ENCODE data around the gene CLEC1B. TPM values are rescaled to one million over a fixed set of nuclear protein-coding genes. Genes with fewer than 3 reads are reported as not detected.
"Not testable (repeated sequence)": the region's sequence is repeated elsewhere in the genome, so short reads cannot be mapped to it uniquely, and the experiment has no call there.

Gene CLEC1B
- total RNA-seq, 1 donor from 2014 or later = not detected

DNA sequence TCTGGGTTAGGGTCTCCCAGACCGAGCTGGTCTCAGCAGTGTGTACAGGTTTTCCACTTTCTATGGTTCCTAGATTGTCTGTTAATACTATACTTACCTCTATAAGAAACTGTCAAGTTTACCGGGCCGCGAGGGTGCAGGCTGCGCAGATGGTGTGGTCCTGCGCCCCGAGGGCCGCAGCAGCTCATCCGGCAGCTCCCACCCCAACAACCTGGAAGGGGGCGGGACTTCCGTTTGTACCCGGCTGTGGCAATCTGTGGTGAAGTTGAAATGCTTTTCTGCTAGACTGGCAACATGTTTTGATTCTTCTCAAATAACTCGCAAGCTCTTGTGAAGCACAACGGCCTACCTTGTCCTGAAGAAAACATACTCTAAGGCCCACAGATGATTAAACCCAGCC is 31.5 kb upstream of the CLEC1B start, which contains the start of gene CLEC9A:
TSS of gene CLEC9A (plus strand) at position 237 of the 400 bp plus-strand sequence. CDS start 22,006 bp downstream, outside the sequence.
- peaks cover 2% of the 10 kb centered on the region for H3K9me3 Mint-ChIP-seq (ENCODE audit: unreplicated experiment)
- no peaks in the 10 kb centered on the region for H3K79me2 ChIP-seq (ENCODE audit: insufficient read depth, low read length)
- H3K27me3 Mint-ChIP-seq (ENCODE audit: low read depth, unreplicated experiment) = no peaks in the 10 kb centered on the region
- no peaks in the 10 kb centered on the region for H3K9me3 ChIP-seq (ENCODE audit: insufficient read depth, low read depth, low read length)
- DNase-seq (ENCODE audit: low read depth) (no peak), FAIRE-seq (no peak)
- peak within 1 kb of the TSS; percentile 37 for H3K9ac ChIP-seq (ENCODE audit: low read length)
- peaks cover 6% of the 10 kb centered on the region for H3K4me1 ChIP-seq (ENCODE audit: insufficient read depth, low read length)
- H3K27ac ChIP-seq (ENCODE audit: low read depth, low read length) = peak within 1 kb of the TSS; percentile 75
- H3K27me3 ChIP-seq (ENCODE audit: insufficient read depth, low read length) = no peaks in the 10 kb centered on the region
- peak within 1 kb of the TSS; percentile 67 for H3K4me2 ChIP-seq (ENCODE audit: low read length)
- no peak within 1 kb of the TSS for H2AFZ ChIP-seq (ENCODE audit: low read depth, low read length)
- H3K27ac Mint-ChIP-seq (ENCODE audit: unreplicated experiment) = peak within 1 kb of the TSS; percentile 88
- no peak within 1 kb of the TSS for H3K4me3 Mint-ChIP-seq (ENCODE audit: unreplicated experiment)
- no peaks in the 10 kb centered on the region for H3K36me3 ChIP-seq (ENCODE audit: insufficient read depth, low read length)
- no peaks in the 10 kb centered on the region for H4K20me1 ChIP-seq (ENCODE audit: insufficient read depth, low read length)
- no peak within 1 kb of the TSS for H3K4me3 ChIP-seq (ENCODE audit: insufficient read depth, low read depth, low read length)
- H3K4me1 Mint-ChIP-seq (ENCODE audit: low read depth, unreplicated experiment) = peaks cover 9% of the 10 kb centered on the region
- TF ChIP-seq EZH2 (IDR thresholded peaks at IDR 0.05; ENCODE audit: insufficient read depth, low read length) = no peak
- TF ChIP-seq, protein P1, sequence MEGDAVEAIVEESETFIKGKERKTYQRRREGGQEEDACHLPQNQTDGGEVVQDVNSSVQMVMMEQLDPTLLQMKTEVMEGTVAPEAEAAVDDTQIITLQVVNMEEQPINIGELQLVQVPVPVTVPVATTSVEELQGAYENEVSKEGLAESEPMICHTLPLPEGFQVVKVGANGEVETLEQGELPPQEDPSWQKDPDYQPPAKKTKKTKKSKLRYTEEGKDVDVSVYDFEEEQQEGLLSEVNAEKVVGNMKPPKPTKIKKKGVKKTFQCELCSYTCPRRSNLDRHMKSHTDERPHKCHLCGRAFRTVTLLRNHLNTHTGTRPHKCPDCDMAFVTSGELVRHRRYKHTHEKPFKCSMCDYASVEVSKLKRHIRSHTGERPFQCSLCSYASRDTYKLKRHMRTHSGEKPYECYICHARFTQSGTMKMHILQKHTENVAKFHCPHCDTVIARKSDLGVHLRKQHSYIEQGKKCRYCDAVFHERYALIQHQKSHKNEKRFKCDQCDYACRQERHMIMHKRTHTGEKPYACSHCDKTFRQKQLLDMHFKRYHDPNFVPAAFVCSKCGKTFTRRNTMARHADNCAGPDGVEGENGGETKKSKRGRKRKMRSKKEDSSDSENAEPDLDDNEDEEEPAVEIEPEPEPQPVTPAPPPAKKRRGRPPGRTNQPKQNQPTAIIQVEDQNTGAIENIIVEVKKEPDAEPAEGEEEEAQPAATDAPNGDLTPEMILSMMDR (IDR thresholded peaks at IDR 0.05; ENCODE audit: insufficient read depth, low read depth, low read length) = no peak
- no peaks in the 10 kb centered on the region for H3K36me3 Mint-ChIP-seq (ENCODE audit: low read depth, unreplicated experiment)

DNA sequence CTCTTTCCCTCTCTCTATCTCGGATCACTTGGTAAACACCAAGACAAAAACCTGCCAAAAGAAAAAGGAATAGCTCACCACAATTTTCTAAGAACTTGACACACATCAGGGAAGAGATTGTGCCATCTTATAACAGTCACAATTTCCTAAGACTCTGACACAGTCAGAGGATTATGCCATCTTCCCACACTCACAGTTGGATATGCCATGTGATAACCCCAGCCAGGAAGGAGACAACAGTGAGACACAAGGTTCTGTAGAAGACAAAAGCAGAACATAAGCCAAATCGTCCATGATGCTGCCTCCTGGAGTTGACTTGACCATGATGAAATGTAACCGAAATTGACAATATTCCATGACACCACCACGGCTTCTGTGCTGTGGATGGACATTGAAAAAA is 28.8 kb upstream of the CLEC1B start:
- Histone ChIP-seq H3K4me1 (ENCODE audit: insufficient read depth, low read length) (peaks cover 6% of the 10 kb centered on the region), H3K9ac (ENCODE audit: low read length) (no peak overlapping the region), H3K27ac (ENCODE audit: low read depth, low read length) (no peak overlapping the region), H3K9me3 (ENCODE audit: insufficient read depth, low read depth, low read length) (no peaks in the 10 kb centered on the region), H3K27me3 (ENCODE audit: insufficient read depth, low read length) (no peaks in the 10 kb centered on the region), H2AFZ (ENCODE audit: low read depth, low read length) (peak overlapping the region; percentile 59), H3K4me3 (ENCODE audit: insufficient read depth, low read depth, low read length) (no peak overlapping the region), H3K4me2 (ENCODE audit: low read length) (peak overlapping the region; percentile 56), H3K36me3 (ENCODE audit: insufficient read depth, low read length) (no peaks in the 10 kb centered on the region), H4K20me1 (ENCODE audit: insufficient read depth, low read length) (no peaks in the 10 kb centered on the region), H3K79me2 (ENCODE audit: insufficient read depth, low read length) (no peaks in the 10 kb centered on the region)
- Mint-ChIP-seq H3K9me3 (ENCODE audit: unreplicated experiment) (peaks cover 2% of the 10 kb centered on the region), H3K27ac (ENCODE audit: unreplicated experiment) (no peak overlapping the region), H3K36me3 (ENCODE audit: low read depth, unreplicated experiment) (no peaks in the 10 kb centered on the region), H3K27me3 (ENCODE audit: low read depth, unreplicated experiment) (no peaks in the 10 kb centered on the region), H3K4me1 (ENCODE audit: low read depth, unreplicated experiment) (peaks cover 9% of the 10 kb centered on the region), H3K4me3 (ENCODE audit: unreplicated experiment) (no peak overlapping the region)
- FAIRE-seq = no peak
- no peak for TF ChIP-seq EZH2 (IDR thresholded peaks at IDR 0.05; ENCODE audit: insufficient read depth, low read length)
- TF ChIP-seq, protein P1 (IDR thresholded peaks at IDR 0.05; ENCODE audit: insufficient read depth, low read depth, low read length) = no peak
- peak; percentile 1 for DNase-seq (ENCODE audit: low read depth)

DNA sequence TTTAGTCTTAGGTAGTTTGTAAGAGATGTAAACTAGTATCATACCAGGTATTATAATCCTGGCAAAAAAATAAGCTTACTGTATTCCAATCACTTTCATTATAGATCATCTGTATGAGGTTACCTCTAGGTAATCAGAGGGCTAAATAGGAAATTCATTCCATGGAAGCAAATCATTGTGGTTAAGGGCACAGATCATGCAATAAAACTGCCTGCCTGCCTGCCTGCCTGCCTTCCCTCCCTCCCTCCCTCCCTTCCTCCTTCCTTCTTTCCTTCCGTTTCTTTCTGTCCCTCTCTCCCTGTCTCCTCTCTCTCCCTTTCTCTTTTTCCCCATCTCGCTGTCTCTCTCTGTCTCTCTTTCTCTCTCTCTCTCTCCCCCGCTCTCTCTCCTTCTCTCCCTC is 28.4 kb upstream of the CLEC1B start:
- DNase-seq (ENCODE audit: low read depth) = no peak
- Histone ChIP-seq H2AFZ (ENCODE audit: low read depth, low read length) (peak overlapping the region; percentile 59), H4K20me1 (ENCODE audit: insufficient read depth, low read length) (no peaks in the 10 kb centered on the region), H3K9me3 (ENCODE audit: insufficient read depth, low read depth, low read length) (no peaks in the 10 kb centered on the region), H3K4me1 (ENCODE audit: insufficient read depth, low read length) (peaks cover 6% of the 10 kb centered on the region), H3K4me3 (ENCODE audit: insufficient read depth, low read depth, low read length) (no peak overlapping the region), H3K4me2 (ENCODE audit: low read length) (peak overlapping the region; percentile 56), H3K9ac (ENCODE audit: low read length) (no peak overlapping the region), H3K79me2 (ENCODE audit: insufficient read depth, low read length) (no peaks in the 10 kb centered on the region), H3K27me3 (ENCODE audit: insufficient read depth, low read length) (no peaks in the 10 kb centered on the region), H3K36me3 (ENCODE audit: insufficient read depth, low read length) (no peaks in the 10 kb centered on the region), H3K27ac (ENCODE audit: low read depth, low read length) (no peak overlapping the region)
- no peak overlapping the region for H3K4me3 Mint-ChIP-seq (ENCODE audit: unreplicated experiment)
- H3K4me1 Mint-ChIP-seq (ENCODE audit: low read depth, unreplicated experiment) = peaks cover 9% of the 10 kb centered on the region
- FAIRE-seq = peak; percentile 80
- H3K9me3 Mint-ChIP-seq (ENCODE audit: unreplicated experiment) = peaks cover 2% of the 10 kb centered on the region
- H3K27me3 Mint-ChIP-seq (ENCODE audit: low read depth, unreplicated experiment) = no peaks in the 10 kb centered on the region
- H3K27ac Mint-ChIP-seq (ENCODE audit: unreplicated experiment) = no peak overlapping the region
- TF ChIP-seq EZH2 (IDR thresholded peaks at IDR 0.05; ENCODE audit: insufficient read depth, low read length) = no peak
- TF ChIP-seq, protein P1 (IDR thresholded peaks at IDR 0.05; ENCODE audit: insufficient read depth, low read depth, low read length) = no peak
- H3K36me3 Mint-ChIP-seq (ENCODE audit: low read depth, unreplicated experiment) = no peaks in the 10 kb centered on the region

DNA sequence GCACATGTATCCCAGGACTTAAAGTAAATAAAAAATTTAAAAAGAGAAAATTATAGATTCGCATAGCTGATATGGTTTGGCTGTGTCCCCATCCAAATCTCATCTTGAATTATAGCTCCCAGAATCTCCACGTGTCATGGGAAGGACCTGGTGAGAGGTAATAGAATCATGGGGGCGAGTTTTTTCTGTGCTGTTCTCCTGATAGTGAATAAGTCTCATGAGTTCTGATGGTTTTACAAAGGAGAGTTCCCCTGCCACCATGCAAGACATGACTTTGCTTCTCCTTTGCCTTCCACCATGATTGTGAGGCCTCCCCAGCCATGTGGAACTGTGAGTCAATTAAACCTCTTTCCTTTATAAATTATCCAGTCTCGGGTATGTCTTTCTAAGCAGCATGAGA is 27.7 kb upstream of the CLEC1B start:
- H3K27me3 ChIP-seq (ENCODE audit: insufficient read depth, low read length); H3K4me3 Mint-ChIP-seq (ENCODE audit: unreplicated experiment); H3K4me2 ChIP-seq (ENCODE audit: low read length); H3K4me1 ChIP-seq (ENCODE audit: insufficient read depth, low read length); H3K4me1 Mint-ChIP-seq (ENCODE audit: low read depth, unreplicated experiment); FAIRE-seq; H3K36me3 Mint-ChIP-seq (ENCODE audit: low read depth, unreplicated experiment); H3K9me3 Mint-ChIP-seq (ENCODE audit: unreplicated experiment); H3K27me3 Mint-ChIP-seq (ENCODE audit: low read depth, unreplicated experiment); H3K4me3 ChIP-seq (ENCODE audit: insufficient read depth, low read depth, low read length); H3K79me2 ChIP-seq (ENCODE audit: insufficient read depth, low read length); DNase-seq (ENCODE audit: low read depth); H3K9ac ChIP-seq (ENCODE audit: low read length); H3K27ac Mint-ChIP-seq (ENCODE audit: unreplicated experiment); H3K27ac ChIP-seq (ENCODE audit: low read depth, low read length); H2AFZ ChIP-seq (ENCODE audit: low read depth, low read length); H4K20me1 ChIP-seq (ENCODE audit: insufficient read depth, low read length); H3K36me3 ChIP-seq (ENCODE audit: insufficient read depth, low read length); H3K9me3 ChIP-seq (ENCODE audit: insufficient read depth, low read depth, low read length): not testable (repeated sequence)
